ENCODE results near the gene CEBPA.

The CEBPA gene

DNA sequence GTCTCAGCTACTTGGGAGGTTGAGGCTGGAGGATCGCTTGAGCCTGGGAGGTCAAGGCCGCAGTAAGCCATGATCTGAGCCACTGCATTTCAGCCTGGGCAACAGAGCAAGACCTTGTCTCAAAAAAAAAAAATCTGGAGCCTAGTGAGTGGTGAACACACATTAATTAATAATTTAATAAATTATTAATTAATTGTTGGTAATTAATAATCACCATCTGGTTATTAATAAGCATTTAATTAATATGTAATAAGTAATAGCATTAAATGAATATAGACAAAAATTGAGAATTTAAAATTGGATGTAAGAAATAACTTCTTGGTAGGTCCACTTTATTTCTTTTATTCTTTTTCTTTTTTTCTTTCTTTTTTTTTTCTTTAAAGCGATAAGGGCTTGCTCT is 31.9 kb upstream of the CEBPA start:
- TF ChIP-seq, protein P1, sequence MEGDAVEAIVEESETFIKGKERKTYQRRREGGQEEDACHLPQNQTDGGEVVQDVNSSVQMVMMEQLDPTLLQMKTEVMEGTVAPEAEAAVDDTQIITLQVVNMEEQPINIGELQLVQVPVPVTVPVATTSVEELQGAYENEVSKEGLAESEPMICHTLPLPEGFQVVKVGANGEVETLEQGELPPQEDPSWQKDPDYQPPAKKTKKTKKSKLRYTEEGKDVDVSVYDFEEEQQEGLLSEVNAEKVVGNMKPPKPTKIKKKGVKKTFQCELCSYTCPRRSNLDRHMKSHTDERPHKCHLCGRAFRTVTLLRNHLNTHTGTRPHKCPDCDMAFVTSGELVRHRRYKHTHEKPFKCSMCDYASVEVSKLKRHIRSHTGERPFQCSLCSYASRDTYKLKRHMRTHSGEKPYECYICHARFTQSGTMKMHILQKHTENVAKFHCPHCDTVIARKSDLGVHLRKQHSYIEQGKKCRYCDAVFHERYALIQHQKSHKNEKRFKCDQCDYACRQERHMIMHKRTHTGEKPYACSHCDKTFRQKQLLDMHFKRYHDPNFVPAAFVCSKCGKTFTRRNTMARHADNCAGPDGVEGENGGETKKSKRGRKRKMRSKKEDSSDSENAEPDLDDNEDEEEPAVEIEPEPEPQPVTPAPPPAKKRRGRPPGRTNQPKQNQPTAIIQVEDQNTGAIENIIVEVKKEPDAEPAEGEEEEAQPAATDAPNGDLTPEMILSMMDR (IDR thresholded peaks at IDR 0.05; ENCODE audit: low read depth, low read length): no peak
- H3K4me3 ChIP-seq (ENCODE audit: low read depth, low read length): no peak overlapping the region

DNA sequence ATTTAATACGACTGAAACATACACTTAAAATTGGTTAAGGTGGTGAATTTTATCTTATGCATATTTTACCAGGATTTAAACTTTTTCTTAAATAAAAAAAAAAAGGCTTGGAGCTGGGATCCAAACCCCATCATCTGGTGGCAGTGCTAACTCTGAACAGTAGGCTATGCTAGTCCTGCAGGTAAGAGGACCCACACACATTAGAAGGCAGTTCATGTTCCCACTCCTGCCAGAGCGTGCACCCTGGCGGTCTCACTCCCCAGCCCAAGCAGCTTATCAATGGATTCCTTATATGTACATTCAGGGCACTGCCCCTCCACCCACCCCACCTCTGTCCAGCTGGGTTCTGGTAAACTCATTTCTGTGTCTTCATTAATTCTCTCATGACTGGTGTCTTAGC is 31.3 kb upstream of the CEBPA start:
- TF ChIP-seq, protein P1 (IDR thresholded peaks at IDR 0.05; ENCODE audit: low read depth, low read length): no peak
- no peak overlapping the region for H3K4me3 ChIP-seq (ENCODE audit: low read depth, low read length)

DNA sequence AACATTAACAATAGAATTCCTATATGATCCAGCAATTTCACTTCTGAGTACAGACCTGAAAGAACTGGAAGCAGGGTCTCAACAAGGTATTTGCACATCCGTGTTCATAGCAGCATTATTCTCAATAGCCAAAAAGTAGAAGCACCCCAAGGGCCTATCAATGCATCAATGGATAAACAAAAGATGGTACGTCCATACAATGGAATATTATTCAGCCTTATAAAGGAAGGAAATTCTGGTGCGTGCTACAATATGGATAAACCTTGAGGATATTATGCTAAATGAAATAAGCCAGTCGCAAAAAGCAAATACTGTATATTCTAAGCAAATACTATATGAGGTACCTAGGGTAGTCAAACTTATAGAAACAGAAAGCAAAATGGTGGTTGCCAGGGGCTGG is 30.8 kb upstream of the CEBPA start:
- no peak overlapping the region for H3K4me3 ChIP-seq (ENCODE audit: low read depth, low read length)
- TF ChIP-seq, protein P1 (IDR thresholded peaks at IDR 0.05; ENCODE audit: low read depth, low read length): no peak

DNA sequence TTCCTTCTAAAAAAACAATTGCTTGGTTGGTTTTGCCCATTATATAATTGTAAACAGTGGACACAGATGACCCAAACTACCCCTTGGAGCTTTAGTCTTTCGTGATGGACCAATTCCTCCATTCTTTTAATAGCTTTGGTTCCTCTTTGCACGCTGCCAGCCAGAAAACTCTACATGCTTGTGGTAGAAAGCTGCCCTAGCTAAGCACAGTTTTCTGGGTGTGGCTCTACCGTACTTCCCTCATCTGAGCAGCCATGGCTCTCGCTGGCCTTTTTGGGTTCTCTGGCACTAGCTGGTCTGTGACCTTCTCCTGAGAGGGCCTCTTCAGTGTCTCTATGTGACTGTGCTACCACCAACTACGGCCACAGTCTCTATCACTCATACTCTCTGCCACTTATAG is 29.9 kb upstream of the CEBPA start:
- TF ChIP-seq, protein P1 (IDR thresholded peaks at IDR 0.05; ENCODE audit: low read depth, low read length): no peak
- H3K4me3 ChIP-seq (ENCODE audit: low read depth, low read length): no peak overlapping the region

DNA sequence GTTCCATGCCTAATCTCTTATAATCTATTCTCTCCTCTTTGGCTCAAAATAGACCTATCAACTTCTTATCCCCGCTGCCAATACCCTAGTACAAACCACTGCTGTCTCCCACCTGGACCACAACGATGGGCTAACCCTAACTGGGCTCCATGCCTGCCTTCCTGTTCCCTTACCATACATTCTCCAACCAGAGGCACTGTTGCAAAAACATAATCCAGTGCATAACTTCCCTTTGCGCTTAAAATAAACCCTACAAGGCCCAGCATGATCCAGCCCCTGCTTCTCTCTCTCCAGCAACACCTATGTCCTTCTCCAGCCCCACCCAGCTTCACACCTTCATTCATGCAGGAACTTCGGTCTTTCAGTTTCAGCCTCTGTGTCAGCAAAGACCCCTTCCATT is 27.4 kb upstream of the CEBPA start:
- H3K4me3 ChIP-seq (ENCODE audit: low read depth, low read length): no peak overlapping the region
- TF ChIP-seq, protein P1 (IDR thresholded peaks at IDR 0.05; ENCODE audit: low read depth, low read length): no peak

DNA sequence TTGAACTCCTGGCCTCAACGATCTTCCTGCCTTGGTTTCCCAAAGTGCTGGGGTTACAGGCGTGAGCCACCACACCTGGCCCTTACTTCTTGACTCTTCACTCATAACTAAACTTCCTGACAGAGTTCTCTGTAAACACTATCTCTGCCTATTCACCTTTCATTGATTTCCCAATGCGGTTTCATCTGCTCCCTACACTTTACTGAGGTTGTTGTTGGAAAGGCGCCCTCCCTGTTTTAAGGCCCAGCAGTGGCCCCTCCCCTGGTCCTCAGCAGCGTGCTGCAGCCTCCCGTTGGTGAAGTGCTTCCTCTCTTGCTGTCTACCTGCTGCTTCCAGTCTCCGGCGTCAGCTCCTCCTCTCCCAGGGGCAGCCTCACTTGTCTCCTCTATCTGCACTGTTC is 26.7 kb upstream of the CEBPA start:
- TF ChIP-seq, protein P1 (IDR thresholded peaks at IDR 0.05; ENCODE audit: low read depth, low read length): no peak
- H3K4me3 ChIP-seq (ENCODE audit: low read depth, low read length): no peak overlapping the region

DNA sequence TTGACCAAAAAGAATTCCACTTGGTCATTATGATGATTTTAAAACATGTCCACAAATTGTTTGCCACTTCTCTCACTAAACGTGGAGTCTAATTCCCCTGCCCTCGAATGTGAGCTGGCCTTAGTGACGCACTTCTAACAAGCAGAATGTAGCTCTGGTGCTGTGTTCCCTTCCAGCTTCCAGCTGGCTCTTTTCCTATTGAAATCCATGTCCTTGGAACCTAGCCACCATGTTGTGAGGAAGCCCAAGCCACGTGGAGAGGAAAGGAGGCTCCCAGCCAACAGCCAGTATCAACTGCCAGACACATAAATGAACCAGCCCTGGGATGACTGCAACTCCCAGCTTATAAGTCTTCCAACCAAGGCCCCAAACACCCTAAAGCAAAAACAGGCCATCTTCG is 23.6 kb upstream of the CEBPA start:
- H3K4me3 ChIP-seq (ENCODE audit: low read depth, low read length): no peak overlapping the region
- TF ChIP-seq, protein P1 (IDR thresholded peaks at IDR 0.05; ENCODE audit: low read depth, low read length): no peak
